Inferior parietal cortex (tissue), 1 donor: ENCODE measurements around the gene CIRBP.

Experiments used
- DNase-seq: peaks from one replicate; pipeline ENCODE4 v3.0.0-alpha.2; 2016; ENCODE audit errors: extremely low spot score

Gene CIRBP

DNA sequence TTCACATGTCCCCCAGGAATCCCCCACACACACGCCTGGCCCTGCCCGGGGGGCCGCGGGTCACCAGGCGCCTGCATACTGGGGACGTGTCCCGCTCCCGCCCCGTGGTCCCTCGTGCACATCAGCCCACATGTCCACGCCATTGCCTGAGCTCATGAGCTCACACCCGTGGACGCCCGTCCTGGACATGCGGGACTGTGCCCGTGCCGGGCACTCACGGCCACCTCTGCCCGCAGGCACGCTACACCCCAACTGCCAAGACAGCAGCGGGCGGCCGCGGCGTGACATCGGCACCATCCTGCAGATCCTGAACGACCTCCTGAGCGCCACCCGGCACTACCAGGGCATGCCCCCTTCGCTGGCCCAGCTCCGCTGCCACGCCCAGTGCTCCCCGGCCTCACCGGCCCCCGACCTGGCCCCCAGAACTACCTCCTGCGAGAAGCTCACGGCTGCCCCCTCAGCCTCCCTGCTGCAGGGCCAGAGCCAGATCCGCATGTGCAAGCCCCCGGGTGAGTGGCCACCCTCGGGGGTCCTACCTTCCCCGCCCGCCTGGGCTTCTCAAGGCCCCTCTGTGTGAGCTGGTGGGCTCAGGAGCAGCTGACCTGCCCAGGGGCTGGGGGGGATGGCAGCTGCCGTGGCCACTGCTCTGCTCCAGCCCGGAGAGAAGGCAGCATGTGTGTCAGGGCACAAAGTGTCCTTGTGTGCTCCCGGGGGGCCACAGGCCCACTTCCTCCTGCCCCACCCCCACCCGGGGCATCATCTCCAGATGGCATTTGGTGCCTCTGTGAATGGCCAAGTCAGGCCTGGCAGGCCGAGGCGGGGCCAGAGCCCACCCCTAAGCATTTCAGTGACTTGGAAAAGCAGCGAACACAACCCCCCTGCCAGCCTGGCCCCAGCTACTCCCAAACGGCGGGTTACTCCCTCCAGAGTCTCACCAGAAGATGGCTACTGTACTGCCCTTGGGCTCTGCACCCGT is 13.7 kb upstream of the CIRBP start:
- DNase-seq = no peak

- DNase-seq = no peak
Observed at GRCh38 chr19:1256646-1257474, 12.3 kb upstream of the CIRBP start.

DNA sequence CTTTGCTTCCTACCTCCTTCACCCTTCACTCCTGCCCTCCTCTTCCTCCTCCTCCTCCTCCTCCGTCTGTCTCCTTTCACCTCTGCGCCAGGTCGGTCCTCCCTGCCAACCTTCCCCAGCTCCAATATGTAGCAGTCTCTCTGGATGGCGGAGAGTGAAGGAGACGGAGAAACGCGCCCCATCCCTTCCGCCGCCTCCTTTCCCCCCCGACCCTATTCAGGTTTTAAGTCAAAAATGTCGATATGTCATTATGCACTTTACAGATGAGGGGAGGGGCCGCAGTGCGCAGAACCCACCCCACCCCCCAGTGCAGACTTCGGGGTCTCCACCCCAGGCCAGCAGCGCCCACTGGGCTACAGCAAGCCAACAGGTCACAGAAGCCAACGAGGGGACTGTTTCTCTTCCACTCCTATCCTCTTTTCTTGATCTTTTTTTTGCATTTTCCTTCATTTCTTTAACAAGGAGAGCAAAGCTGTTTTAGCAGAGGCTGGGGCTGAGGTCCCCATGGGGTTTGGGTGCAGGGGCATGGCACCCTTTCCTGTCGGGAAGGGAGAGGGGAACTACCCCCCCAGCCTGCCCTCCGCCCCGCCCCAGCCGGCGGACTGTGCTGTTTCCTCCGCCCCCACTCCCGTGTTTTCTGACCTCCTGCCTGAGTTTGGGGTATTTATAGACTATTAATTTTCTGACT is 11.5 kb upstream of the CIRBP start:
- DNase-seq = no peak

- no peak for DNase-seq
Observed at GRCh38 chr19:1258163-1258492, 11.0 kb upstream of the CIRBP start.

DNA sequence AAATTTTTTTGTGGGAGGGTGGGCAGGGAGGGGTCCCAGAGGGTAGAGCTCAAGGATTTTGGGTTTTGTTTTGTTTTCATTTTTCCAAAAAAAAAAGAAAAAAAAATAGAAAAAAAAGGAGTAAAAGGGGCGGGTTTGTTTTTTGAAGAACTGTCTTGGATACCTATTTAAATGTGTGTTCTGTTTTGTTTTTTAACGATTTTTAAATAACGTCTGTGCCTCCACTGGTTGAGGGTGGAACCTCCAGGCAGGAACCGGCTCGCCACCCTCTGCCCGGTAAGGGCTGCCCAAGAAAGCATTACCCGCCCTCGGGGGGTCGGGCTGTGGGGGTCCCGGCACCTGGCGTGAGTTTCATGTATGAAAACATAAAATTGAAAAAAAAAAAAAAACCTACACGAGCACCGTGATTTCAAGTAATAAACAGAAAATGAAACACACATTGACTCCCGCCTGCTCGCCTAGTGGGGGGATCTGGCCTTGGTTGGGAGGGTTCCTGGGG is 10.4 kb upstream of the CIRBP start:
- DNase-seq = no peak

DNA sequence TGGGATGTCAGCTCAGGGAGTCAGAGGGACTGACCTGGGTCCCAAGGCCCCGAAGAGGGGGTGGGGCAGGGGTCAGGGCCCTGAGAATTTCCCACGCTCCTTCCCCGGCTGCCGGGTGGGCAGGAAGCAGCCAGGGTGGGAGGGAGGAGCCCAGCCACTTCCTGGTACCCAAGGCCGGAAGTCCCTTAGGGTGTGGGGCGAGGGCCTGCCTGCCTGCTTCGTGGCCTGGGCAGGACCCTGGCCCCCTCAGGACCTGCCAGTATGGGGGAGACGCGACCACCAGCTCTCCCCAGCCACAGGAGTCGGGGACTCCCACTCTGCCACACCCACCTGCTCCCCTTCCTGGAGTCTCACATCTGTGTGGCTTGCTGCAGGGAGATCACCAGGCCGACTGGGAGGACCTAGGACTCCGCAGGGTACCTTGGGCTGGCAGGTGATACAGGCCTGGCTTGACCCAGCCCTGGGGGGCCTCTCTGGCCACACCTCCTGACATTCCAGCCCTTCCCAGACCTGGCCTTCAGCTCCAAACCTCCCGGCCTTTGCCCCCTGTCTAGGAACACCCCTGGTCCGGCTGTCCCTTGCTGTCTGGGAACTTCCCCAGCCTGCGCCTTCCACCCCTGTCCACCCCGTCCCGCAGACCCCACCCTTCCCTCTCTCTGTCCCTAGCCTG is 9.8 kb upstream of the CIRBP start:
- no peak for DNase-seq

DNA sequence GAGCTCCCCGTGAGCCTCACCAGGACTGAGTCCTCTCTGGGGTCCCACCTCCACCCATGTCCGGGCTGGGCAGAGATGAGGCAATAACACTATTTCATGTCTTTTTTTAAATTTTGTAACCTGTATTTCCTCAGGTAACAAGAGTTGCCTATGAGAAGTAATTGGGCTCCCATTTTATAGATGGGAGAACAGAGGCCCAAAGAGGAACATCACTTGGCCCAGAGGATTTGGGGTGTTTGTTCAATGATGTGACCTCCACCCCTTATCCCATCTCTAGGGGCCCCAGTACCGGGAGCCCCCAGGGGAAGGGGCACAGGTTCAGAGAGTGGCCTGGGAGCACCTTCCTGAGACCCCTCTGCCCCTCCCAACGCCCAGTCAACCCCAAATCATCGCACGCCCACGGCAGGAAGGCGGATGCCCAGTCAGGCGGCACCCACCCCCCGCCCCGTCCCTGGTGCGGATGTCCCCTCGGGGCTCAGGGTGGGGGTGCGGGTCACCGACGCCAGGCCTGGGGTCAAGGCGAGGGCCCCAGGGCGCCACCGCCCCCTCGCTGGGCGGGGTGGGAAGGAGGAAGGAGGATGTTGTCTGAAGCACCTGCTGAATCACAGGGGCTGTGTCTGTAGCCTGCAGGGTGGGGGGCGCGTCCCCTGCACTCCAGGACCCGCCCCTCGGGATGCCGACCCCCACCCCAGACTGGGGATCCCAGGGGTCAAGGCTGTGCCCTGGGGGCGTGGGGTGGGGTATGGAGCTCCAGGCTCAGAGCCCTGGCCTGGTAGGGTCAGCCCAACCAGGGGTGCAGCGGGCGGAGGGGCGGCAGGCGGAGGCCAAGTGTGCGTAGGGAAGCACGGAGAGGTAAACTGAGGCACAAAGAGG is 9.0 kb upstream of the CIRBP start:
- no peak for DNase-seq

DNA sequence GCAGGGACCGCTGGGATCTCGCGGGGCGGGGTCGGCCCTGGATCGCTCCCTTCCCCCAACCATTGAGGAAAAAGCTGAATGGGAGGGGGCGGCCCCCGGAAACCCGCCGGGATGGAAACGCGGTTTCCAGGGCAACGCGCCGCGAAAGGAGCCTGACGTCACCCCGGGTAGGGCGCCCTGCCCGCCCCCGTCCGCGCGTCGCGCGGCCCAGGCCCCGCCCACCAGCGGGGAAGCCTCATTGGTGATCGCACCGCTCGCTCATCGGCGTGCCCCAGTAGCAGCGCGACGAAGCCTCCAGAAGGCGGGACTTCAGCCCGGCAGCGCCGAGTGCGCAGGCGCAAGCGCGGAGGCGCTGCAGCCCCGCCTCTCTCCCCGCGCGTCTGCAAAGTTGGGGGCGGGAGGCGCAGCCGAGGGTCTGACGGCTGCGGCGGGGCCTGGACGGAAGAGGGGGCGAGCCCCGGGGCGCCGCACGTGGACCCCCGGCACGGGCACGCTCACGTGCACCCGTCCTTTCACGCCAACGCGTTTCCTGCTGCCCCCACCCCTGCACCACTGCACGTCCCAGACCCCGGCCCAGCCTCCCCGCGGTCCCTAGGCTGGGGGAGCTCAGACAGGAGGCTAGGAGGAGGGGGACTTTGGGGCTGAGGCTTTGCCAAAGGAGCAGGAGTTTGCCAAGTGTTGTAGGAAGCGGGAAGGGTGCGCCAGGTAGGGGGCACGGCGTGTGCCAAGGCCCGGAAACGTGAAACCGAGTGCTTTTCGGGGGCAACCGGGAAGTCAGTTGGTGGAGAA is 8.2 kb upstream of the CIRBP start:
- DNase-seq = peak; percentile 96

DNA sequence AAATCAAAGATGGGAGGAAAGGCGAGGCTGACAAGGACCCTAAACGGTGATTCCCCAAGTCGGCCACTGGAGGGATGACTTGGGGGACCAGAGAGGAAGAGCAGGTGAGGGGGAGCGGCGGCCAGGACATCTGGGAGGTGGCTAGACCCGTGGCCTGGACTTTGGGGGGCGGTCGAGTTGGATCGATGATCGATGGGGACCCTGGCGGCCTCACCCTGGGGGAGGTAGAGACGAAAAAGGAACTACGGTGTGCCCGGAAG is 7.7 kb upstream of the CIRBP start:
- no peak for DNase-seq

GRCh38 chr19:1261798-1262622 is 7.1 kb upstream of the CIRBP start:
- no peak for DNase-seq

GRCh38 chr19:1262623-1263123 is 6.5 kb upstream of the CIRBP start:
- DNase-seq = no peak

DNA sequence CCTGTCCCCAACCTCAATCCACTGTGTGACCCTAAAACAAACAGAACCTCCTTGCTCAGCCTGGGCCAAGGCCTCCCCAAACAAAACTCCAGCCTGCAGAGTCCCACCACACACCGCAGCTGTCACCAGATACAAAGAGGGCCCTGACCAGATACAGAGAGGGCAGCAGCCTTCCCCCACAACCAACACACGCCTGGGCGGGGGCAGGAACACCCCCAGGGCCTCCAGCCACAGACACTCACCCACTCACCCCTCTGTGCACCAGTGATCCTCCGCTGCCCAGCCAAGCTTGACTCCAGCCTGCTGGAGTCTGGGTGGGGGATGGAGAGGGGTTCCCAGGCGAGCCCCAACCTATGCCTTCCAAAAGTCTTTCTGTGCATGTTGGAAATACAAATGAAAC is 5.9 kb upstream of the CIRBP start:
- DNase-seq = no peak

DNA sequence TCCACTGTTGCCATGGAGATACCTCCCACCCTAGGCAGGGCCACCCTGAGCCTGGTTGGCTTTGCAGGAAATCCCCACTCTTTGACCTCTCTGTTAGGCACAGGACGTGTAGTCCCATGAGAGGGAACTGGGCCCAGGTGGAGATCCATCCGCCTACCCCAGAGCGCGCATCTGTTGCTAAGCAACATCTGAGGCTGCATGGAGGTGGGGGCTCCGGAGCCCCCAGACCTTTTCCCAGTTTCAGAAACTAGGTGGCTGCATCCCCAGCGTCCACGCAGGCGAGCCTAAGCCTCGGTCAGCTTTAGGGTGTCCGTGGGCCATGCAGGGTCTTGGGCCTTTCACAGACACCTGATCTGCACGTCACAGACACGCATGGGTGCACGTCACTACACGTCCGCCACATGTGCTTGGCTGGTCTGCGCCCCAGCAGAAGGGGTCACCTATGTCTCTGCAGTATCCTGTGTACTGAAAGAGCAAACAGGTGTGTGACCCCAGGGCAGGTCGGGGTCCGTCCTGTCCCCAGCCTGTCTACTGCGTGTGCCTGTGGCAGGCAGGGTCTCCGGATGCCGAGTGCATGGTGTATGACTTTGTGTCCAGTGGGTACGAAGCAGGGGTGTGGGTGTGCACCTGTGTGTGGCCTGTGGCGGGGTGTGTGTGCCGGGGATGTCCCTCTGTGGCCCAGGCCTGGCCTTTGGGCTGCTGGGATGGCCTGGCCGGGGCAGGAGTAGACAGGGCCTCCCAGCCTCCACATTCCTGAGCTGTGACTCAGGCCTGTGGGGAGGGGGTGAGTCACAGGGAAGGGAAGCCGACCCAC is 4.1 kb upstream of the CIRBP start:
- DNase-seq = no peak

DNA sequence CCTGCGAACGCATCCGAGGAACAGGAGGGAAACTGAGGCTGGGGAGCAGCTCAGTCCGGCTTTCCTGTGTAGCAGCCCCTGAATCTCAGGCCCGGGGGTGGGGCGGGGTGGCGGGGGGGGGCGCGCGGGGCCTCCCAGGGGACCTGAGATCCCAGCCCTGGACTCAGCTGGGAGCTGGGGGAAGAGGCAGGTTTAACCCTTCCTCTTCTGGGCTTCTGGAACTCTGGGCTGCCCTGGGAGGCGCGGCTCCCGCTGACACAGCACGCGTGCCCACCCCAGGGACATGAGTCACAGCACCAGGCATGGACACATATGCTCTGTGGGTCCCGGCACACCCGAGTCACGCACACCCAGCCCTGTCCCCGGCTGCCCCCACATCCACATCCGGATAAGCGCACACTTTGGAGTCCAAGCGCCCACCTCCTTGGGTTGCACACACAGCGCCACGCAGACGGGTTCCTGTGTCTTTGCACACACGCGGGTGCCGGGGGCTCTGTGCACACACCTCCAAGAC is 3.5 kb upstream of the CIRBP start:
- no peak for DNase-seq

- peak; percentile 78 for DNase-seq
Observed at GRCh38 chr19:1266129-1266915, 2.8 kb upstream of the CIRBP start.

GRCh38 chr19:1266916-1267476 is 2.1 kb upstream of the CIRBP start:
- peak; percentile 72 for DNase-seq
